Keratinocyte (primary cell): ENCODE results near the gene MTM1. TPM values are rescaled to one million over a fixed set of nuclear protein-coding genes. Genes with fewer than 3 reads are reported as not detected.

Experiments used
- DNase-seq: peaks from one replicate; pipeline ENCODE4 v3.0.0-alpha.2; 2011; ENCODE audit warnings: low read depth, missing footprints, low spot score
- FAIRE-seq: peaks from 2 replicates; lab custom pipeline; 2011; peaks lifted over from hg19 to GRCh38; lab: Jason Lieb, UNC
- H2AFZ ChIP-seq: 2 replicates; pipeline ENCODE4 v1.6.0; 2012; ENCODE audit warnings: low read length, control low read depth, inconsistent platforms; ENCODE audit not compliant: control insufficient read depth
- H3K27ac ChIP-seq: 2 replicates; pipeline ENCODE4 v1.5.1; 2011; ENCODE audit warnings: low read length; ENCODE audit not compliant: control insufficient read depth, insufficient read depth
- H3K27me3 ChIP-seq: 3 replicates; pipeline ENCODE4 v1.6.0; 2011; ENCODE audit warnings: low read length; ENCODE audit not compliant: control insufficient read depth, insufficient read depth; ENCODE audit errors: extremely low read depth
- H3K36me3 ChIP-seq, 2 experiments: 2 replicates in 1 of 2; 3 replicates in 1 of 2; pipeline ENCODE4 v1.5.1; 2011; ENCODE audit warnings: low read length in 2 of 2, mild to moderate bottlenecking in 1 of 2; ENCODE audit not compliant: control insufficient read depth in 2 of 2, insufficient read depth in 2 of 2; ENCODE audit errors: extremely low read depth in 1 of 2
- H3K4me1 ChIP-seq: 3 replicates; pipeline ENCODE4 v1.5.1; 2011; ENCODE audit warnings: low read length; ENCODE audit not compliant: control insufficient read depth, insufficient read depth; ENCODE audit errors: extremely low read depth
- H3K4me2 ChIP-seq: 3 replicates; pipeline ENCODE4 v1.6.0; 2011; ENCODE audit warnings: low read depth, low read length; ENCODE audit not compliant: control insufficient read depth, insufficient read depth; ENCODE audit errors: extremely low read depth
- H3K4me3 ChIP-seq, 3 experiments: fragments of 200-600 bp in 1 of 3; sonication (generic) in 1 of 3; 2 replicates in 2 of 3; 3 replicates in 1 of 3; pipeline ENCODE4 v1.5.1; 2011 to 2016; ENCODE audit warnings: low read length in 3 of 3, mild to moderate bottlenecking in 3 of 3, control low read depth in 2 of 3, inconsistent platforms in 1 of 3, low read depth in 1 of 3, mixed read lengths in 1 of 3, mixed run types in 1 of 3, moderate library complexity in 1 of 3; ENCODE audit not compliant: control insufficient read depth in 2 of 3, insufficient read depth in 2 of 3; ENCODE audit errors: extremely low read depth in 1 of 3
- H3K79me2 ChIP-seq: 2 replicates; pipeline ENCODE4 v1.6.0; 2012; ENCODE audit warnings: low read length; ENCODE audit not compliant: control insufficient read depth, insufficient read depth
- H3K9ac ChIP-seq: 3 replicates; pipeline ENCODE4 v1.6.0; 2011; ENCODE audit warnings: low read length; ENCODE audit not compliant: control insufficient read depth, insufficient read depth; ENCODE audit errors: extremely low read depth
- H3K9me1 ChIP-seq: 3 replicates; pipeline ENCODE4 v1.6.0; 2011; ENCODE audit warnings: low read length; ENCODE audit not compliant: control insufficient read depth, insufficient read depth; ENCODE audit errors: extremely low read depth
- H3K9me3 ChIP-seq: 2 replicates; pipeline ENCODE4 v1.5.1; 2012; ENCODE audit warnings: low read depth, low read length; ENCODE audit not compliant: control insufficient read depth
- H4K20me1 ChIP-seq: 3 replicates; pipeline ENCODE4 v1.6.0; 2011; ENCODE audit warnings: low read length; ENCODE audit not compliant: control insufficient read depth, insufficient read depth; ENCODE audit errors: extremely low read depth
- EZH2 ChIP-seq: IDR thresholded peaks from one replicate; pipeline ENCODE4 v1.6.1; 2012; ENCODE audit warnings: inconsistent platforms, mild to moderate bottlenecking, low read length, moderate library complexity
- dilution Hi-C: fragments of 300-500 bp; cut with MboI; formaldehyde crosslinking; loops from one replicate; pipeline ENCODE4 v1.7.0; 2020; ENCODE audit warnings: low sequenced_read_pairs; ENCODE audit not compliant: extremely low pct_ligation_motif_present
- polyA plus RNA-seq, 5 experiments: library from polyadenylated mRNA; depleted of rRNA in 3 of 5; stranded (reverse) in 3 of 5; stranded (forward) in 1 of 5; unstranded in 1 of 5; fragments of >200 nt; gene quantifications; 1 replicate in 1 of 5; 2 replicates in 3 of 5; 3 replicates in 1 of 5; pipeline versions ENCODE4 v1.2.1 to v1.2.3, GENCODE V29; 2011 to 2012; ENCODE audit warnings: missing spikeins in 2 of 5, low read depth in 1 of 5, low replicate concordance in 1 of 5
- TF ChIP-seq, protein P1 (sequence below), 3 experiments: IDR thresholded peaks in 1 of 3; conservative IDR thresholded peaks in 1 of 3; optimal IDR thresholded peaks in 1 of 3; 2 replicates in 2 of 3; 3 replicates in 1 of 3; pipeline versions ENCODE3 to v1.5.1; 2011; ENCODE audit warnings: low read length in 3 of 3, mild to moderate bottlenecking in 3 of 3, moderate library complexity in 2 of 3, control low read depth in 1 of 3, inconsistent platforms in 1 of 3; ENCODE audit not compliant: insufficient read depth in 2 of 3; ENCODE audit errors: extremely low read depth in 1 of 3

The MTM1 gene
- polyA plus RNA-seq, 1 donor (not counting 4 experiments of a cell fraction or from before 2014, with no cell fraction given) = 13.9 TPM

DNA sequence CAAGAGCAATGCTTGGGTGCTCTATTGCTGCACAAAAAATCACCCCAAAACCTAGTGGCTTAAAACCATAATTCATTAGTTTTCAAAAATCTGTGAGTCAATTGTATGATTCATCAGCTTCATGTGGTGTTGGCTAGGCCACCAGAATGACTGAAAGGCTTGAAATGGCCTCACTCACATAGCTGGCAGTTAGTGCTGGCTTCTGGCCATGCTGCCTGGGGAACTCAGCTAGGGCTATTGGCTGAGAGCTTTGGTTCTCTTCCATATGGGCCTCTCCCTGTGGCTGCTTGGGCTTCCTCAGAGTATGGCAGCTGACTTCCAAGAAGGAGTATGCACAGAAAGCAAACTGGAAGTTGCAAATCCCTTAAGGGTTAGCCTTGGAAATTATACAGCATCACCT is 121.7 kb downstream of the MTM1 start:
- H4K20me1 ChIP-seq = no peaks in the 10 kb centered on the region
- no peak overlapping the region for H2AFZ ChIP-seq
- peaks cover 26% of the 10 kb centered on the region for H3K4me1 ChIP-seq
- no peaks in the 10 kb centered on the region for H3K9me1 ChIP-seq
- no peak overlapping the region for H3K4me3 ChIP-seq
- H3K27me3 ChIP-seq = no peaks in the 10 kb centered on the region
- peaks cover 5% of the 10 kb centered on the region for H3K9me3 ChIP-seq
- H3K27ac ChIP-seq = peak overlapping the region; percentile 81
- peak; percentile 76 for DNase-seq
- H3K79me2 ChIP-seq = peaks cover 2% of the 10 kb centered on the region
- H3K36me3 ChIP-seq = no peaks in the 10 kb centered on the region
- no peak overlapping the region for H3K4me2 ChIP-seq
- no peak overlapping the region for H3K9ac ChIP-seq
- dilution Hi-C loops = no loop called here
- TF ChIP-seq EZH2 = no peak
- peak; percentile 69 for FAIRE-seq

DNA sequence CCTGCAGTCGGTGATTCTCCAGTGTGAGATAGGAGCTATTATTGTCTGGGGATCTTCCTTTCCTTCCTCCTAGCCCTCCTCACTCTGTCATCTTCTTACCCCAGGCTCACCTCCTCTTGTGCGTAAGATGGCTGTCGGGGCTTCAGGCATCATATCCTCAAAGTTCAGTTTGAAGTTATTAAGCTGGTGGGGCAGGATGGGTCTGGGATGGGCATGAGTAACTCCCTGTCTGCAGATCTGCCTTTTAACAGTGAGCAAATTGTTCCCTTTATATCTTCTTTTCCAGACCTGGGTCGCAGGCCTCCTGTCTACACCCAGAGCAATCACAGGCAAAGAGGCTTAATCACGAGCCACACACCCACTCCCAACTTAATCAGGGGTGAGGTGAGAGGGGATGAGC is 123.9 kb downstream of the MTM1 start:
- no peak for DNase-seq

More for the DNA sequence above, 123.9 kb downstream of the MTM1 start:
- Histone ChIP-seq H4K20me1 (no peaks in the 10 kb centered on the region), H3K9ac (peak overlapping the region; percentile 85), H3K27me3 (no peaks in the 10 kb centered on the region), H3K79me2 (peaks cover 23% of the 10 kb centered on the region), H3K9me1 (no peaks in the 10 kb centered on the region), H3K4me3 (peak overlapping the region in 2 of 3 experiments; percentile 58 to 59), H3K27ac (peak overlapping the region; percentile 84), H2AFZ (no peak overlapping the region), H3K9me3 (peaks cover 5% of the 10 kb centered on the region), H3K4me1 (peaks cover 42% of the 10 kb centered on the region), H3K4me2 (peak overlapping the region; percentile 52), H3K36me3 (peaks cover 0 to 4% of the 10 kb centered on the region in 2 experiments)
- FAIRE-seq = no peak
- TF ChIP-seq EZH2 = no peak
- TF ChIP-seq, protein P1, sequence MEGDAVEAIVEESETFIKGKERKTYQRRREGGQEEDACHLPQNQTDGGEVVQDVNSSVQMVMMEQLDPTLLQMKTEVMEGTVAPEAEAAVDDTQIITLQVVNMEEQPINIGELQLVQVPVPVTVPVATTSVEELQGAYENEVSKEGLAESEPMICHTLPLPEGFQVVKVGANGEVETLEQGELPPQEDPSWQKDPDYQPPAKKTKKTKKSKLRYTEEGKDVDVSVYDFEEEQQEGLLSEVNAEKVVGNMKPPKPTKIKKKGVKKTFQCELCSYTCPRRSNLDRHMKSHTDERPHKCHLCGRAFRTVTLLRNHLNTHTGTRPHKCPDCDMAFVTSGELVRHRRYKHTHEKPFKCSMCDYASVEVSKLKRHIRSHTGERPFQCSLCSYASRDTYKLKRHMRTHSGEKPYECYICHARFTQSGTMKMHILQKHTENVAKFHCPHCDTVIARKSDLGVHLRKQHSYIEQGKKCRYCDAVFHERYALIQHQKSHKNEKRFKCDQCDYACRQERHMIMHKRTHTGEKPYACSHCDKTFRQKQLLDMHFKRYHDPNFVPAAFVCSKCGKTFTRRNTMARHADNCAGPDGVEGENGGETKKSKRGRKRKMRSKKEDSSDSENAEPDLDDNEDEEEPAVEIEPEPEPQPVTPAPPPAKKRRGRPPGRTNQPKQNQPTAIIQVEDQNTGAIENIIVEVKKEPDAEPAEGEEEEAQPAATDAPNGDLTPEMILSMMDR (optimal IDR thresholded peaks at IDR 0.05 in 1 of 3, IDR thresholded peaks at IDR 0.05 in 1 of 3, conservative IDR thresholded peaks at IDR 0.05 in 1 of 3; ENCODE audit: extremely low read depth in 1 of 3, insufficient read depth in 2 of 3, low read length in 3 of 3) = no peak
- dilution Hi-C loops = no loop called here
